Left lung (tissue), 10 donors: Measurements from ENCODE around the gene SLC6A19. TPM values are rescaled to one million over a fixed set of nuclear protein-coding genes. Genes with fewer than 3 reads are reported as not detected.

ENCODE experiments used
- ATAC-seq: fragments of 200-7000 bp; cut with Tn5 transposase; one replicate; pipeline ENCODE4 v1.9.1; 2020; ENCODE audit warnings: moderate library complexity
- DNase-seq, 4 donors: peaks; one replicate each; pipeline ENCODE4 v3.0.0-alpha.2; 2013 to 2020
- H3K27ac ChIP-seq, 2 donors: fragments of 200-600 bp; sonication (generic) in 1 of 2; one replicate each; pipeline versions ENCODE4 v1.5.0 to v1.8.0; 2020 to 2021
- H3K27me3 ChIP-seq, 2 donors: fragments of 200-600 bp; sonication (generic) in 1 of 2; one replicate each; pipeline versions ENCODE4 v1.5.0 to v1.8.0; 2020 to 2021
- H3K36me3 ChIP-seq, 2 donors: fragments of 200-600 bp; sonication (generic) in 1 of 2; one replicate each; pipeline versions ENCODE4 v1.5.0 to v1.8.0; 2020 to 2021
- H3K4me1 ChIP-seq, 2 donors: fragments of 200-600 bp; one replicate each; pipeline ENCODE4 v1.8.0; 2021
- H3K4me3 ChIP-seq, 2 donors: fragments of 200-600 bp; sonication (generic) in 1 of 2; one replicate each; pipeline versions ENCODE4 v1.5.0 to v1.8.0; 2020 to 2021; ENCODE audit warnings: mild to moderate bottlenecking in 1 of 2
- H3K9me3 ChIP-seq, 2 donors: fragments of 200-600 bp; sonication (generic) in 1 of 2; one replicate each; pipeline versions ENCODE4 v1.5.0 to v1.8.0; 2020 to 2021
- intact Hi-C, 2 donors: fragments of 100-400 bp; cut with DNase I; formaldehyde crosslinking; loops; one replicate each; pipeline versions ENCODE4 v1.11.2 to v1.14.2; 2022
- polyA plus RNA-seq, 6 donors: library from polyadenylated mRNA; unstranded; fragments of 120-200 nt; gene quantifications; one replicate each; pipeline ENCODE4 v1.2.1, GENCODE V29; 2013; ENCODE audit not compliant: insufficient read length in 6 of 6
- total RNA-seq, 2 donors: library from RNA; stranded (reverse); fragmentation: NEBNext Ultra II Directional; extraction: Animal tissue kit (Norgen Biotek cat#: 25700); gene quantifications; one replicate each; pipeline ENCODE4 v1.2.1, GENCODE V29; 2021
- TF ChIP-seq, protein P1 (sequence below), 2 donors: fragments of 200-600 bp; sonication (generic) in 1 of 2; IDR thresholded peaks; one replicate each; pipeline versions ENCODE4 v1.5.0 to v1.8.0; 2021; ENCODE audit warnings: antibody characterized with exemption in 2 of 2
- donor health status: DM: no; HTN: yes; CAD: no.
- donor health status: DM: no; HTN: no; CAD: no.

SLC6A19 gene
- total and polyA plus RNA-seq, 8 donors, result 0.04 to 0.54 (median 0.19) TPM; not detected in 2

- TF ChIP-seq, protein P1, sequence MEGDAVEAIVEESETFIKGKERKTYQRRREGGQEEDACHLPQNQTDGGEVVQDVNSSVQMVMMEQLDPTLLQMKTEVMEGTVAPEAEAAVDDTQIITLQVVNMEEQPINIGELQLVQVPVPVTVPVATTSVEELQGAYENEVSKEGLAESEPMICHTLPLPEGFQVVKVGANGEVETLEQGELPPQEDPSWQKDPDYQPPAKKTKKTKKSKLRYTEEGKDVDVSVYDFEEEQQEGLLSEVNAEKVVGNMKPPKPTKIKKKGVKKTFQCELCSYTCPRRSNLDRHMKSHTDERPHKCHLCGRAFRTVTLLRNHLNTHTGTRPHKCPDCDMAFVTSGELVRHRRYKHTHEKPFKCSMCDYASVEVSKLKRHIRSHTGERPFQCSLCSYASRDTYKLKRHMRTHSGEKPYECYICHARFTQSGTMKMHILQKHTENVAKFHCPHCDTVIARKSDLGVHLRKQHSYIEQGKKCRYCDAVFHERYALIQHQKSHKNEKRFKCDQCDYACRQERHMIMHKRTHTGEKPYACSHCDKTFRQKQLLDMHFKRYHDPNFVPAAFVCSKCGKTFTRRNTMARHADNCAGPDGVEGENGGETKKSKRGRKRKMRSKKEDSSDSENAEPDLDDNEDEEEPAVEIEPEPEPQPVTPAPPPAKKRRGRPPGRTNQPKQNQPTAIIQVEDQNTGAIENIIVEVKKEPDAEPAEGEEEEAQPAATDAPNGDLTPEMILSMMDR (IDR thresholded peaks at IDR 0.05), result no peak
- ATAC-seq (no peak), DNase-seq (peak in 2 of 4 donors; percentile 19 to 65)
- intact Hi-C loops, result loop anchor here in 1 of 2 donors (10.0 kb wide), 1 partner anchor 249 kb away; no protein-coding TSS in a partner anchor
- Histone ChIP-seq H3K36me3 (no peaks in the 10 kb centered on the region), H3K27ac (no peak overlapping the region), H3K4me1 (no peaks in the 10 kb centered on the region), H3K27me3 (no peaks in the 10 kb centered on the region), H3K9me3 (no peaks in the 10 kb centered on the region), H3K4me3 (no peak overlapping the region)
These were observed 27.8 kb upstream of the SLC6A19 start for GRCh38 chr5:1173485-1174070.

DNA sequence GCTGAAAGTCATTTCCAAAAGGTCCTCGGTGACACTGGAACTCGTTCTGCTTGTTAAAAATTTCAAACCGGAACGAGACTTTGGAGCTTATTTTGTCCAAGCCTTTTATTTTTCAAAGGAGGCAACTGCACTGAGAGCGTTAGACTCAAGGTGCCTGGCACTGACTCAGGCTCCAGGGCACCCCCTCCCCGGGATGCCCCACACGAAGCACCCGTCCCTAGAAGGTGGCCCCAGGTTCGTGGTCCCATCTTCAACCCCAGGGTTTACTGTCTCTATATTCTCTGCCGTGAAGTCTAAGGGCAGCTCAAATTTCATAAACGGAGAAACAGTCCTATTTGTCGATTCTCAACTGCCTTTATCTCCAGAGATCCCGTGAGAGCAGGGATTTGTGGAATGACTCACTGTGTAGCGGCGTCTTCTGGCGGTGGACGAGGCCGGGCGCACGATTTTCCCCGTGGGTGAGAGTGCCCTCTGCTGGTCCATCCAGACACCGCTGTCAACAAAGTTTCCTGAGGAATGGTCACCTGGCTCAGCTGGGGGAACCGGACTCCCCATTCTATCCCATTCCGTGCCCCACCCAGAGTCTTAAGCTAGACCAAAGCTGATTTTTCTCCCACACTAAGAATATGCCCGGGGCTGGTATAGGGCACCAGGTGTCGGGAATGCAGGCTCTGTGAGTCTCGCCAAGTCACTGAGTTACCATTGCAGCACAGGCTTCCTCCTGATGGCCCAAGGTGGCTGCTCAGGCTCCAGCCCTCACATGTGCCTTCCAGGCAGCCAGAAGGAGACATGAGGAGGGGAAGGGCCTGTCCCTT is 27.1 kb upstream of the SLC6A19 start:
- ATAC-seq, result peak; percentile 94
- DNase-seq, result peak in 3 of 4 donors; percentile 38 to 86 (median 56)
- intact Hi-C loops, result loop anchor here in 1 of 2 donors (10.0 kb wide), 1 partner anchor 250 kb away; no protein-coding TSS in a partner anchor

DNA sequence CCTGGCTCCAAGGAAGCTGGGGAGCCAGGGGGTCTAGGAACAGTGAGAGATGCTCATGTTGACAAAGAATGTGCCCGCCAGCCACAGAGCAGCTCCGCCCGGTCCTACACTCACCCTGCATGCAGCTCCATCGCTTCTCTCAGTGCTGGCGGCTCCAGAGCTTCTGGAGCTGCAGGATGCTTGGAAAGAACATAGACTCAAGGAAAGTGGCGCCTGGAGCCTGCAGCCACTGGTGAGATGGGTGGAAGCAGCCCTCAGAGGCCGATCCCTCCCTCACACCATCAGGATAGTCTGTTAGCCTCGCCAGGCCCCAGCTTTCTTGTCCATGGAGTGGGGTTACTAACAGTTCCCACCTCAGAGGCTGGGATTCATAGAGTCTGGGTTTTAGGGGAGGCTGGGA is 26.4 kb upstream of the SLC6A19 start:
- DNase-seq (peak in 1 of 4 donors; percentile 63), ATAC-seq (no peak)
- intact Hi-C loops, result loop anchor here in 1 of 2 donors (10.0 kb wide), 1 partner anchor 250 kb away; no protein-coding TSS in a partner anchor
- no peaks in the 10 kb centered on the region for H3K4me1 ChIP-seq
- no peaks in the 10 kb centered on the region for H3K9me3 ChIP-seq
- H3K4me3 ChIP-seq, result no peak overlapping the region
- no peaks in the 10 kb centered on the region for H3K36me3 ChIP-seq
- H3K27me3 ChIP-seq, result no peaks in the 10 kb centered on the region
- no peak overlapping the region for H3K27ac ChIP-seq
- TF ChIP-seq, protein P1 (IDR thresholded peaks at IDR 0.05), result no peak

More for the DNA sequence above, 27.1 kb upstream of the SLC6A19 start:
- Histone ChIP-seq H3K4me1 (no peaks in the 10 kb centered on the region), H3K4me3 (no peak overlapping the region), H3K36me3 (no peaks in the 10 kb centered on the region), H3K27me3 (no peaks in the 10 kb centered on the region), H3K27ac (no peak overlapping the region), H3K9me3 (no peaks in the 10 kb centered on the region)
- TF ChIP-seq, protein P1 (IDR thresholded peaks at IDR 0.05), result peak; percentile 57 to 75

GRCh38 chr5:1175801-1176472 is 25.5 kb upstream of the SLC6A19 start:
- H3K27me3 ChIP-seq, result peaks cover 0 to under 1% of the 10 kb centered on the region in 2 donors
- no peak for ATAC-seq
- peak in 2 of 4 donors; percentile 22 to 60 for DNase-seq
- TF ChIP-seq, protein P1 (IDR thresholded peaks at IDR 0.05), result no peak
- H3K4me3 ChIP-seq, result no peak overlapping the region
- no peaks in the 10 kb centered on the region for H3K4me1 ChIP-seq
- no peaks in the 10 kb centered on the region for H3K36me3 ChIP-seq
- H3K9me3 ChIP-seq, result no peaks in the 10 kb centered on the region
- H3K27ac ChIP-seq, result no peak overlapping the region
- intact Hi-C loops, result loop anchor here in 1 of 2 donors (10.0 kb wide), 1 partner anchor 251 kb away; no protein-coding TSS in a partner anchor
